SK-N-MC (cell line): ENCODE results near the gene PRKACB.

Experiments
- EZH2 ChIP-seq: fragments of 200-600 bp; sonication (generic); IDR thresholded peaks from one replicate; pipeline ENCODE4 v1.6.1; 2017; ENCODE audit warnings: antibody characterized with exemption
- POLR2AphosphoS5 ChIP-seq: IDR thresholded peaks from 2 replicates; pipeline ENCODE4 v1.6.1; 2012; ENCODE audit warnings: mild to moderate bottlenecking, low read depth, low read length, borderline replicate concordance

DNA sequence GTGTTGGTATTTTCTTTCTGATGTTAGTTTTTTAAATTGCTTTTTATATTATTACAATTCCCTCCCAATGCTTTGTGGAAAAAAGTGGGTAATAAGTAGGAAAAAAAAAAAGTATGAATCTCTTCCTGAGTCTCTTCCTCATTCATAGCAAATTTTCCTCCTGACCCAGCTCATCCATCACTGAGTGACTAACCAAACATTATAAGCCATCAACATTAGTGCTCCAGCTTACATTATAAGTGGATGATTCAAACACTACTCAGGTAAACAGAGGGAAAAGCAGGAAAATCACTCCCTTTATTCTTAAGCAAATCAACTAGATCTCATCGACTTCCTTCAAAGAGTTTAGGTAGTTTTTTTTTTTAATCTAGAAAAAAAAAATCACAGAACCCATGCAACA lies 142.0 kb downstream of the PRKACB start:
- TF ChIP-seq POLR2AphosphoS5 (no peak), EZH2 (no peak)
